ENCODE results near the gene DEDD2. TPM values are rescaled to one million over a fixed set of nuclear protein-coding genes. Genes with fewer than 3 reads are reported as not detected.

DEDD2 gene
- total RNA-seq, 2 donors from 2014 or later = 19.2 to 24.8 TPM

GRCh38 chr19:42153672-42154433 is 63.6 kb downstream of the DEDD2 start:
- no peaks in the 10 kb centered on the region for H3K4me1 ChIP-seq
- H3K36me3 ChIP-seq = no peaks in the 10 kb centered on the region
- TF ChIP-seq CTCF (IDR thresholded peaks at IDR 0.05) = no peak
- peaks cover 0 to 11% of the 10 kb centered on the region in 2 donors for H3K27me3 ChIP-seq
- no peak overlapping the region for H3K27ac ChIP-seq
- H3K9me3 ChIP-seq = no peaks in the 10 kb centered on the region
- DNase-seq (ENCODE audit: low spot score) = no peak
- H3K4me3 ChIP-seq = no peak overlapping the region

- TF ChIP-seq CTCF (IDR thresholded peaks at IDR 0.05) = no peak
- Histone ChIP-seq H3K4me3 (no peak overlapping the region), H3K9me3 (no peaks in the 10 kb centered on the region), H3K4me1 (no peaks in the 10 kb centered on the region), H3K36me3 (no peaks in the 10 kb centered on the region), H3K27ac (no peak overlapping the region), H3K27me3 (peaks cover 0 to 11% of the 10 kb centered on the region in 2 donors)
- no peak for DNase-seq (ENCODE audit: low spot score)
These were observed 64.4 kb downstream of the DEDD2 start for GRCh38 chr19:42152910-42153671.

- no peak for TF ChIP-seq CTCF (IDR thresholded peaks at IDR 0.05)
- Histone ChIP-seq H3K27me3 (peaks cover 0 to 11% of the 10 kb centered on the region in 2 donors), H3K9me3 (no peaks in the 10 kb centered on the region)
These were observed 65.4 kb downstream of the DEDD2 start for GRCh38 chr19:42151782-42152684.

GRCh38 chr19:42150911-42151361 is 66.5 kb downstream of the DEDD2 start:
- no peak overlapping the region for H3K27ac ChIP-seq
- no peaks in the 10 kb centered on the region for H3K9me3 ChIP-seq
- peaks cover 0 to 11% of the 10 kb centered on the region in 2 donors for H3K27me3 ChIP-seq
- TF ChIP-seq CTCF (IDR thresholded peaks at IDR 0.05) = no peak
- H3K4me3 ChIP-seq = no peak overlapping the region
- no peaks in the 10 kb centered on the region for H3K36me3 ChIP-seq
- no peaks in the 10 kb centered on the region for H3K4me1 ChIP-seq
- no peak for DNase-seq (ENCODE audit: low spot score)

More at GRCh38 chr19:42151782-42152684, 65.4 kb downstream of the DEDD2 start:
- Histone ChIP-seq H3K36me3 (no peaks in the 10 kb centered on the region), H3K27ac (no peak overlapping the region), H3K4me3 (no peak overlapping the region), H3K4me1 (no peaks in the 10 kb centered on the region)
- no peak for DNase-seq (ENCODE audit: low spot score)

GRCh38 chr19:42150364-42150763 is 67.1 kb downstream of the DEDD2 start:
- DNase-seq (ENCODE audit: low spot score) = no peak
- no peak for TF ChIP-seq CTCF (IDR thresholded peaks at IDR 0.05)
- H3K27me3 ChIP-seq = peaks cover 0 to 11% of the 10 kb centered on the region in 2 donors
- H3K36me3 ChIP-seq = no peaks in the 10 kb centered on the region
- no peaks in the 10 kb centered on the region for H3K4me1 ChIP-seq
- H3K4me3 ChIP-seq = no peak overlapping the region
- H3K27ac ChIP-seq = no peak overlapping the region
- H3K9me3 ChIP-seq = no peaks in the 10 kb centered on the region
